ENCODE data around the gene SMYD3. TPM values are rescaled to one million over a fixed set of nuclear protein-coding genes. Genes with fewer than 3 reads are reported as not detected.

SMYD3 gene
- total and polyA plus RNA-seq, 9 of the 15 experiments (the other 6 are each of a cell fraction or from before 2014, with no cell fraction given) = 128 to 440 (median 197) TPM

DNA sequence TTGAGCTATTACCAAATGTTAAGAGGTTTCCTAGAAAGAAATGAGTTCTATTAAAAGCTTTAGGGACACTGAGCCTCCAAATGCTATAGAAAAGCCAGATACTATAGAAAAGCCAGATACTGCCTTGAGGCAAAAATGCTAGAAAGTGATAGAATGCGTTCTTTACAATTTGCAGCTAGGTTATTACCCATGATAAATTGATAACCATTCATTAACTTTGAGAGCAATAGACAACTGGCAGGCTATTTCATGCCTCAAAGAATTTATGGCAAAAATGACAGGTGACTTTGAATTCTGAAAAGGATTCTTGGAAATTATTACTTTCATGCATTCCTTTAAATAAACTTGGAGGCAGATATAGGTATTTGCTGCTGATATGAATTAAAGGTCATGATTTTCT is 51.6 kb downstream of the SMYD3 start (continued):
- TF ChIP-seq ZSCAN32 (CRISPR knock-in tag; IDR thresholded peaks at IDR 0.05) (no peak), ZNF316 (IDR thresholded peaks at IDR 0.05) (no peak), SUPT5H (IDR thresholded peaks at IDR 0.05) (no peak)

DNA sequence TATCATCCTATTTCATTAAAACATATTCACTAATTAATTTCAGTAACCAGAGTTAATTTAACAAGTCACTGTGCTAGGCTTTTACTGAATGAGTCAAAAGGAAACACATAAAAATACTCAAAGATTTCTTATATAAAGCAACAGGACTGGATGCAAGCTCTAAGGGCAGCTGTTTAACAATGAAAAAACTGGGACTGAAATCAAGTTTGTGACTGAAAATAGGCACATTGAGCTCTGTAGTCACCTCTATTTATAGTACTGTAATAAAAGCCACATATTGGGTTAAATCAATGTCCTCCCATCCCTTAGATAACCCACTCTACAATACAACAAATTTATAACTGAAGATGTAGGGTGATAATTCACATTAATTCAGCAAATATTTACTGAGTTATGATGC is 52.4 kb downstream of the SMYD3 start:
- Histone ChIP-seq H3K4me1 (replicated peaks in 1 of 2; ENCODE audit: control insufficient read depth in 2 of 2, insufficient read depth in 2 of 2, low read length in 2 of 2) (0 out of 5 replicates have a peak, but pooled peaks cover 0 to 3% of the 10 kb centered on the region in 2 experiments), H3K4me3 (no peak overlapping the region), H3K4me2 (ENCODE audit: insufficient read depth, low read length) (no peak overlapping the region), H3K9me1 (ENCODE audit: control insufficient read depth, insufficient read depth, low read length) (no peaks in the 10 kb centered on the region), H3K27ac (ENCODE audit: extremely low read depth, low read depth, low read length) (no peak overlapping the region), H3K9ac (ENCODE audit: insufficient read depth in 1 of 2, low read depth in 2 of 2, low read length in 2 of 2) (no peak overlapping the region), H4K20me1 (replicated peaks; ENCODE audit: control insufficient read depth, insufficient read depth, low read length) (no peaks in the 10 kb centered on the region), H3K9me3 (replicated peaks; ENCODE audit: control insufficient read depth, insufficient read depth, low read depth, low read length) (0 out of 2 replicates have a peak, but pooled peaks cover under 1% of the 10 kb centered on the region), H3K36me3 (ENCODE audit: control insufficient read depth, insufficient read depth, low read length) (no peaks in the 10 kb centered on the region), H2AFZ (ENCODE audit: low read depth, low read length) (no peak overlapping the region), H3K79me2 (ENCODE audit: control insufficient read depth, insufficient read depth, low read length) (no peaks in the 10 kb centered on the region), H3K27me3 (ENCODE audit: control insufficient read depth in 2 of 2, insufficient read depth in 2 of 2, low read length in 2 of 2) (no peaks in the 10 kb centered on the region; a peak in 1 of 5 replicates)
- ChIA-PET CTCF (ENCODE audit: low intra/inter-chr PET ratio) (no interaction called here), POLR2A (interaction anchor here (0.6 to 1.3 kb wide), 2 partner anchors 145 to 348 kb away, joined by 3 read pairs; no protein-coding TSS in a partner anchor)
- DNase-seq (ENCODE audit: extremely low read depth in 1 of 4, low spot score in 3 of 4) (no peak), ATAC-seq (no peak), FAIRE-seq (no peak)
- intact Hi-C loops (cut with micrococcal nuclease) = loop anchor here (5.0 kb wide), 3 partner anchors 252 to 1302 kb away; partner anchors contain the start of gene KIF26B
- in situ Hi-C loops (cut with MboI) = no loop called here
- BruUV-seq (replicated peaks) = no TSS peak
- TF ChIP-seq ZNF408 (CRISPR knock-in tag; IDR thresholded peaks at IDR 0.05; ENCODE audit: low read depth) = no peak
- no peak for TF ChIP-seq BCOR (IDR thresholded peaks at IDR 0.05)
- TF ChIP-seq TBP (optimal IDR thresholded peaks at IDR 0.05; ENCODE audit: low read depth, low read length) = no peak
- TF ChIP-seq SIN3A (IDR thresholded peaks at IDR 0.05; ENCODE audit: borderline replicate concordance in 2 of 2, control insufficient read depth in 1 of 2, low read depth in 2 of 2, low read length in 2 of 2) = no peak
- TF ChIP-seq HES1 (IDR thresholded peaks at IDR 0.05; ENCODE audit: low read depth) = no peak
- TF ChIP-seq PHF8 (IDR thresholded peaks at IDR 0.05; ENCODE audit: borderline replicate concordance, low read length) = no peak
- no peak for TF ChIP-seq SNIP1 (IDR thresholded peaks at IDR 0.05; ENCODE audit: low read depth)
- TF ChIP-seq, protein P1, sequence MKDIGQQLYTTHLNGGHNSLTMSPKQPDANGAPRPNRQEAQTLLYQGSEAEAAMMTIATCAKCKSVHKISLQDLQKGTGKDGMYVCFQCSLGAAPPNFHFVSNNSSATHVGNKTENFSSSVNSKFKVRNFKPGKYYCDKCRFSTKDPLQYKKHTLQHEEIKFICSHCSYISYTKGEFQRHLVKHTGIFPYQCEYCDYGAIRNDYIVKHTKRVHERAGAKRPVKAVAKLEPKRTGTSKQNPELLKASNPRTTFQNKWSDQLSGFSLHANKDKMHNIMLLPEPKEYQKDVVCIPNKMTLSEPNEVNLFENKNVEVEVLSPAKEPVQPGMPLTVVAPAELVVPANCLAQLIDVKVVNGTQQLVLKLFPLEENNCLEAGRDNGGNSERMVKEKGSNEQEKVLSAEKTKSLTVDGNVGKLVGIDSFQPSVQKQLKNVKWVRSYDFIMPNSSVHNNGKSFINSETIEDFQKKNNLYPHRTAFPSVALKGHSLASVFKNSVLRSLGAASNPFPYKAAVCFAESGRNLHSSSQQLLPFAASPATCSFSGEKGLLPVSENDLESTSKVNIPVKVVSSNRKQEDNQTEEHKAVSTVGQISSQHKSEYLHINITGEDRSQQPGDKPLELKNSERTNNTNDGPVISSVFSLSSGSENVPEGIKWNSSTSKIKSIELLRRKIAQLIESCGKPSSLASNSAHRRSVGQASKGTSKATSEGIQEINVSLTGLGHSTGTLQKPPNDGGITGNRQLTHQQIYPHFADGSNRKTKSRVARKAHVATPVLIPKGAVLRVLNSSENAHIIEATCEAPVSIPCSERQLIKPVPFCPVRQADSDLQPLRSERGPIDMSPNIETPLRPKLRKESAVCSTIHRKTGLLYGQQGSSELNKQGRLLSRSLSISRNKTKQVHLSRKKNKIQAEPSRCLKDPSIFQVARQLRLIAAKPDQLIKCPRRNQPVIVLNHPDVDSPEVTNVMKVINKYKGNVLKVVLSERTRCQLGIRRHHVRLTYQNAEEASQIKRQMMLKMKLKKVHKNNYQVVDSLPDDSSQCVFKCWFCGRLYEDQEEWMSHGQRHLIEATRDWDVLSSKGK (CRISPR knock-in tag; IDR thresholded peaks at IDR 0.05) = no peak
- TF ChIP-seq SETDB1 (IDR thresholded peaks at IDR 0.05; ENCODE audit: low read length) = no peak
- TF ChIP-seq SRF (CRISPR knock-in tag; IDR thresholded peaks at IDR 0.05) = no peak
- no peak for TF ChIP-seq ZBTB7A (IDR thresholded peaks at IDR 0.05; ENCODE audit: borderline replicate concordance, control insufficient read depth, low read depth, low read length)
- no peak for TF ChIP-seq ZNF184 (CRISPR knock-in tag; IDR thresholded peaks at IDR 0.05)
- no peak for TF ChIP-seq SMAD2 (IDR thresholded peaks at IDR 0.05; ENCODE audit: low read depth, low read length)
- TF ChIP-seq ZNF586 (CRISPR knock-in tag; conservative IDR thresholded peaks at IDR 0.05) = no peak
- no peak for TF ChIP-seq RFX7 (CRISPR knock-in tag; IDR thresholded peaks at IDR 0.05)

Measured in K562 (cell line).